K562 (cell line): ENCODE data around the gene IGFBP4. TPM values are rescaled to one million over a fixed set of nuclear protein-coding genes. Genes with fewer than 3 reads are reported as not detected.

Source experiments
- BRD9 ChIP-seq: fragments of 450-650 bp; IDR thresholded peaks from 2 replicates; pipeline ENCODE4 v1.6.1; 2018; ENCODE audit warnings: low read depth; ENCODE audit not compliant: partially characterized antibody
- CREM ChIP-seq: IDR thresholded peaks from 2 replicates; pipeline ENCODE4 v1.6.1; 2014; ENCODE audit warnings: antibody characterized with exemption, low read depth
- ELF1 ChIP-seq: fragments of 200-800 bp; sonication (Bioruptor generic); IDR thresholded peaks from 2 replicates; pipeline ENCODE4 v1.6.1; 2016; ENCODE audit warnings: missing genetic modification characterization, missing compliant biosample characterization
- FIP1L1 ChIP-seq: fragments of 200-400 bp; formaldehyde crosslinking; IDR thresholded peaks from 2 replicates; pipeline ENCODE4 v1.6.1; 2018; ENCODE audit warnings: mild to moderate bottlenecking, low read depth, low read length; ENCODE audit not compliant: poor library complexity, severe bottlenecking
- FOXP4 ChIP-seq: sonication (generic); formaldehyde crosslinking; IDR thresholded peaks from 2 replicates; pipeline ENCODE4 v1.8.0; 2022; ENCODE audit warnings: mild to moderate bottlenecking, missing genetic modification reagents, borderline replicate concordance
- L3MBTL2 ChIP-seq: fragments of 450-650 bp; IDR thresholded peaks from 2 replicates; pipeline ENCODE4 v1.6.1; 2016; ENCODE audit warnings: mild to moderate bottlenecking, moderate library complexity
- NFRKB ChIP-seq: fragments of 450-650 bp; IDR thresholded peaks from 2 replicates; pipeline ENCODE4 v1.6.1; 2016; ENCODE audit warnings: low read depth
- RBM25 ChIP-seq: fragments of 200-400 bp; formaldehyde crosslinking; IDR thresholded peaks from 2 replicates; pipeline ENCODE4 v1.6.1; 2018; ENCODE audit warnings: low read length, low read depth, moderate library complexity; ENCODE audit not compliant: severe bottlenecking
- SRF ChIP-seq, 2 experiments: fragments of 250-450, 450-650 bp in 1 of 2; sonication (Bioruptor Pico) in 1 of 2; sonication (generic) in 1 of 2; formaldehyde crosslinking; IDR thresholded peaks; 2 replicates each; pipeline versions ENCODE4 v1.5.0 to v1.5.1; 2020 to 2022; ENCODE audit warnings: mild to moderate bottlenecking in 1 of 2, missing genetic modification reagents in 1 of 2
- ZBTB7A ChIP-seq: IDR thresholded peaks from 2 replicates; pipeline ENCODE4 v1.6.1; 2011; ENCODE audit warnings: low read depth, mild to moderate bottlenecking, low read length, moderate library complexity, borderline replicate concordance; ENCODE audit not compliant: control insufficient read depth
- ZNF263 ChIP-seq: sonication (generic); formaldehyde crosslinking; IDR thresholded peaks from 2 replicates; pipeline ENCODE4 v1.8.0; 2022; ENCODE audit warnings: mild to moderate bottlenecking, missing genetic modification reagents, borderline replicate concordance
- polyA plus RNA-seq, 8 experiments: library from polyadenylated mRNA; depleted of rRNA in 4 of 8; stranded (reverse) in 5 of 8; unstranded in 3 of 8; fragments of >200 nt; fragmentation: Nextera tagmentation in 2 of 8; fragmentation: Illumina TruSeq in 1 of 8; extraction: Ambion mirVana in 2 of 8; extraction: Trizol in 1 of 8; gene quantifications; 2 replicates each; pipeline versions ENCODE4 v1.2.1 to v1.2.3, GENCODE V29; 2011 to 2014; ENCODE audit warnings: inconsistent platforms in 1 of 8, missing spikeins in 1 of 8
- total RNA-seq, 7 experiments: library from RNA; depleted of rRNA in 6 of 7; stranded (reverse); fragments of >200 nt in 6 of 7; fragmentation: Illumina TruSeq in 2 of 7; extraction: Trizol in 2 of 7; gene quantifications; 2 replicates each; pipeline versions ENCODE4 v1.2.1 to v1.2.3, GENCODE V29; 2011 to 2021; ENCODE audit warnings: low replicate concordance in 1 of 7
- TF ChIP-seq, protein P1 (sequence below): sonication (generic); formaldehyde crosslinking; IDR thresholded peaks from 2 replicates; pipeline ENCODE4 v1.8.0; 2022; ENCODE audit warnings: mild to moderate bottlenecking, missing genetic modification reagents
- TF ChIP-seq, protein P2 (sequence below), 2 experiments: IDR thresholded peaks; 2 replicates each; pipeline ENCODE4 v1.6.1; 2011; ENCODE audit warnings: borderline replicate concordance in 1 of 2, control low read depth in 1 of 2, low read depth in 1 of 2, low read length in 1 of 2, mild to moderate bottlenecking in 1 of 2, mixed read lengths in 1 of 2, moderate library complexity in 1 of 2; ENCODE audit not compliant: insufficient read depth in 1 of 2, insufficient read length in 1 of 2, poor library complexity in 1 of 2, severe bottlenecking in 1 of 2; ENCODE audit errors: extremely low read depth in 1 of 2
- TF ChIP-seq, protein P3 (sequence below): fragments of 450-650 bp; IDR thresholded peaks from 2 replicates; pipeline ENCODE4 v1.6.1; 2017; ENCODE audit warnings: mild to moderate bottlenecking, moderate library complexity
- TF ChIP-seq, protein P4 (sequence below): fragments of 450-650 bp; conservative IDR thresholded peaks from 2 replicates; pipeline ENCODE4 v1.6.1; 2016; ENCODE audit warnings: missing genetic modification characterization, low read depth, mild to moderate bottlenecking, control low read depth, missing compliant biosample characterization

IGFBP4 gene
- total and polyA plus RNA-seq, 9 of the 15 experiments (the other 6 are each of a cell fraction or from before 2014, with no cell fraction given) = 8.8 to 99.8 (median 18.6) TPM

DNA sequence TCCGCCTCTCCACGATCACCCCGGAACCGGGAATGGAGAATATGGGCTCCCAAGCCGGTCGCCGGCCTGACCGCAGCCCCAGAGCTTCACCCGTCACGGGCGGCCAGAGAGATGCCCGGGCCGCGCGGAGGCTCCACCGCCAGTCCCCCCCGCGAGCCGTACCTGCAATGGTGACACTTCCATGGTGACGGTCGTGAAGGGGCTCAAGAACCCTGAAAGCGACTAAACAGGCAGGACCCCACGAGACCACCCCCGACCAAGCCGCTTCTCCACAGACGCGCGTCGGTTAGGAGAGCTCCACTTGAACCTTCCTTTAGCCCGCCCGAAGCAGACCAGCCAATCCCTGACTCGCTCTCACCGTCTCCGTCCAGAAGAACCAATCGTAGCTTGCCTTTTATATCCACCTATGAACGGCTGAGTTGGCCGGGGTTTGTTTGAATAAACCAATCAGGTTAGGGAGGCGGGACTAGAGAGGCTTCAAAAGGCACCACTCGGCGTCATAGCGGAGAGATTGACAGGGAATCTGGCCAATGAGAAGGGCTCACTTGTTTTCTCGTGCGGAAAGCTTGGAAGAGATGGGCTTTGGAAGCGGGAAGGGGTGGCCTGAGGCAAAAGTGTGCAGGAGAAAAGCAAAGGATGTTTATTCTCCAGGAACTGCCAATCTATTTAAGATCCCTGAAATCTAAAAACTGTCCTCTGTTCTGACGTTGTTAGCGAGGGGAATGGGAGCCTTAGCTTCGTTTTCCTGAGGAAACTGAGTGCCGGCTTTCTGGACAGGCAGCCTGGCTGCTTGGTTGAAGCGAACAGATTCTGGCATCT is 25.4 kb upstream of the IGFBP4 start, which contains the start of gene TOP2A (continued):
- TF ChIP-seq ZNF263 (0 out of 2 replicates have a peak, but pooled peaks have one; percentile 18), NFRKB (peak; percentile 31; the same call in 1 of the 2 replicates), FOXP4 (CRISPR knock-in tag) (no peak), RBM25 (peak; percentile 99), L3MBTL2 (peak; percentile 87), ZBTB7A (peak; percentile 76; the same call in 1 of the 2 replicates), ELF1 (tag) (0 out of 2 replicates have a peak, but pooled peaks have one; percentile 35), BRD9 (peak; percentile 54), FIP1L1 (peak; percentile 44), CREM (peak; percentile 81), SRF (CRISPR knock-in tag; IDR thresholded peaks at IDR 0.05) (peak in 1 of 2 experiments; percentile 21; a peak in 1 of 4 replicates)
- TF ChIP-seq, protein P1, sequence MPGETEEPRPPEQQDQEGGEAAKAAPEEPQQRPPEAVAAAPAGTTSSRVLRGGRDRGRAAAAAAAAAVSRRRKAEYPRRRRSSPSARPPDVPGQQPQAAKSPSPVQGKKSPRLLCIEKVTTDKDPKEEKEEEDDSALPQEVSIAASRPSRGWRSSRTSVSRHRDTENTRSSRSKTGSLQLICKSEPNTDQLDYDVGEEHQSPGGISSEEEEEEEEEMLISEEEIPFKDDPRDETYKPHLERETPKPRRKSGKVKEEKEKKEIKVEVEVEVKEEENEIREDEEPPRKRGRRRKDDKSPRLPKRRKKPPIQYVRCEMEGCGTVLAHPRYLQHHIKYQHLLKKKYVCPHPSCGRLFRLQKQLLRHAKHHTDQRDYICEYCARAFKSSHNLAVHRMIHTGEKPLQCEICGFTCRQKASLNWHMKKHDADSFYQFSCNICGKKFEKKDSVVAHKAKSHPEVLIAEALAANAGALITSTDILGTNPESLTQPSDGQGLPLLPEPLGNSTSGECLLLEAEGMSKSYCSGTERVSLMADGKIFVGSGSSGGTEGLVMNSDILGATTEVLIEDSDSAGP = no peak
- TF ChIP-seq, protein P2, sequence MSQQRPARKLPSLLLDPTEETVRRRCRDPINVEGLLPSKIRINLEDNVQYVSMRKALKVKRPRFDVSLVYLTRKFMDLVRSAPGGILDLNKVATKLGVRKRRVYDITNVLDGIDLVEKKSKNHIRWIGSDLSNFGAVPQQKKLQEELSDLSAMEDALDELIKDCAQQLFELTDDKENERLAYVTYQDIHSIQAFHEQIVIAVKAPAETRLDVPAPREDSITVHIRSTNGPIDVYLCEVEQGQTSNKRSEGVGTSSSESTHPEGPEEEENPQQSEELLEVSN (IDR thresholded peaks at IDR 0.05; ENCODE audit: borderline replicate concordance in 1 of 2, extremely low read depth in 1 of 2, insufficient read depth in 1 of 2, insufficient read length in 1 of 2, low read depth in 1 of 2, low read length in 1 of 2, poor library complexity in 1 of 2, severe bottlenecking in 1 of 2) = peak; percentile 53 to 84
- TF ChIP-seq, protein P3, sequence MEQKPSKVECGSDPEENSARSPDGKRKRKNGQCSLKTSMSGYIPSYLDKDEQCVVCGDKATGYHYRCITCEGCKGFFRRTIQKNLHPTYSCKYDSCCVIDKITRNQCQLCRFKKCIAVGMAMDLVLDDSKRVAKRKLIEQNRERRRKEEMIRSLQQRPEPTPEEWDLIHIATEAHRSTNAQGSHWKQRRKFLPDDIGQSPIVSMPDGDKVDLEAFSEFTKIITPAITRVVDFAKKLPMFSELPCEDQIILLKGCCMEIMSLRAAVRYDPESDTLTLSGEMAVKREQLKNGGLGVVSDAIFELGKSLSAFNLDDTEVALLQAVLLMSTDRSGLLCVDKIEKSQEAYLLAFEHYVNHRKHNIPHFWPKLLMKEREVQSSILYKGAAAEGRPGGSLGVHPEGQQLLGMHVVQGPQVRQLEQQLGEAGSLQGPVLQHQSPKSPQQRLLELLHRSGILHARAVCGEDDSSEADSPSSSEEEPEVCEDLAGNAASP = no peak
- TF ChIP-seq, protein P4, sequence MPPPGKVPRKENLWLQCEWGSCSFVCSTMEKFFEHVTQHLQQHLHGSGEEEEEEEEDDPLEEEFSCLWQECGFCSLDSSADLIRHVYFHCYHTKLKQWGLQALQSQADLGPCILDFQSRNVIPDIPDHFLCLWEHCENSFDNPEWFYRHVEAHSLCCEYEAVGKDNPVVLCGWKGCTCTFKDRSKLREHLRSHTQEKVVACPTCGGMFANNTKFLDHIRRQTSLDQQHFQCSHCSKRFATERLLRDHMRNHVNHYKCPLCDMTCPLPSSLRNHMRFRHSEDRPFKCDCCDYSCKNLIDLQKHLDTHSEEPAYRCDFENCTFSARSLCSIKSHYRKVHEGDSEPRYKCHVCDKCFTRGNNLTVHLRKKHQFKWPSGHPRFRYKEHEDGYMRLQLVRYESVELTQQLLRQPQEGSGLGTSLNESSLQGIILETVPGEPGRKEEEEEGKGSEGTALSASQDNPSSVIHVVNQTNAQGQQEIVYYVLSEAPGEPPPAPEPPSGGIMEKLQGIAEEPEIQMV (tag) = no peak
